Measurements from ENCODE around the gene EYA2.

EYA2 gene

GRCh38 chr20:47141941-47142773 is 247.5 kb downstream of the EYA2 start:
- TF ChIP-seq PKNOX1 (IDR thresholded peaks at IDR 0.05): no peak
- no peak for TF ChIP-seq TARDBP (IDR thresholded peaks at IDR 0.05)
- TF ChIP-seq SP1 (IDR thresholded peaks at IDR 0.05): no peak
- TF ChIP-seq SUZ12 (IDR thresholded peaks at IDR 0.05): no peak
- no peak for TF ChIP-seq HDGF (IDR thresholded peaks at IDR 0.05; ENCODE audit: borderline replicate concordance)
- CTCF ChIA-PET: interaction anchor here (0.6 kb wide), 1 partner anchor 32 kb away, joined by 4 read pairs; no protein-coding TSS in a partner anchor
- DNase-seq (ENCODE audit: extremely low spot score): no peak
- POLR2A ChIA-PET: no interaction called here

- DNase-seq (ENCODE audit: extremely low spot score): no peak
- POLR2A ChIA-PET: no interaction called here
- no peak for TF ChIP-seq ELF4 (IDR thresholded peaks at IDR 0.05)
- no peak for TF ChIP-seq FOXM1 (IDR thresholded peaks at IDR 0.05; ENCODE audit: borderline replicate concordance)
- TF ChIP-seq SP1 (IDR thresholded peaks at IDR 0.05): no peak
- no peak for TF ChIP-seq PKNOX1 (IDR thresholded peaks at IDR 0.05)
- TF ChIP-seq TARDBP (IDR thresholded peaks at IDR 0.05): no peak
- TF ChIP-seq FOXA1 (IDR thresholded peaks at IDR 0.05): no peak
- no peak for TF ChIP-seq SUZ12 (IDR thresholded peaks at IDR 0.05)
- no peak for TF ChIP-seq FOXK2 (IDR thresholded peaks at IDR 0.05)
- TF ChIP-seq LEF1 (IDR thresholded peaks at IDR 0.05; ENCODE audit: borderline replicate concordance): no peak
- TF ChIP-seq HDGF (IDR thresholded peaks at IDR 0.05; ENCODE audit: borderline replicate concordance): no peak
- CTCF ChIA-PET: no interaction called here
These were observed 248.1 kb downstream of the EYA2 start for GRCh38 chr20:47142774-47143170.

- DNase-seq (ENCODE audit: extremely low spot score): no peak
- POLR2A ChIA-PET: no interaction called here
- CTCF ChIA-PET: no interaction called here
- TF ChIP-seq SP1 (IDR thresholded peaks at IDR 0.05) (no peak), HDGF (IDR thresholded peaks at IDR 0.05; ENCODE audit: borderline replicate concordance) (no peak), PKNOX1 (IDR thresholded peaks at IDR 0.05) (no peak), BHLHE40 (IDR thresholded peaks at IDR 0.05; ENCODE audit: borderline replicate concordance) (no peak), FOXM1 (IDR thresholded peaks at IDR 0.05; ENCODE audit: borderline replicate concordance) (no peak)
These were observed 249.0 kb downstream of the EYA2 start for GRCh38 chr20:47143657-47144056.

GRCh38 chr20:47144463-47144862 is 249.8 kb downstream of the EYA2 start:
- no peak for DNase-seq (ENCODE audit: extremely low spot score)
- ChIA-PET CTCF (no interaction called here), POLR2A (no interaction called here)
- TF ChIP-seq ARNT (IDR thresholded peaks at IDR 0.05) (no peak), L3MBTL2 (conservative IDR thresholded peaks at IDR 0.05) (no peak), BHLHE40 (IDR thresholded peaks at IDR 0.05; ENCODE audit: borderline replicate concordance) (no peak), NFRKB (IDR thresholded peaks at IDR 0.05) (no peak), SP1 (IDR thresholded peaks at IDR 0.05) (no peak), FOXM1 (IDR thresholded peaks at IDR 0.05; ENCODE audit: borderline replicate concordance) (no peak), FOXA1 (IDR thresholded peaks at IDR 0.05) (no peak), HDGF (IDR thresholded peaks at IDR 0.05; ENCODE audit: borderline replicate concordance) (no peak), FOXK2 (IDR thresholded peaks at IDR 0.05) (no peak), TARDBP (IDR thresholded peaks at IDR 0.05) (no peak), ZNF384 (IDR thresholded peaks at IDR 0.05) (no peak), LEF1 (IDR thresholded peaks at IDR 0.05; ENCODE audit: borderline replicate concordance) (no peak), ELF4 (IDR thresholded peaks at IDR 0.05) (no peak), PKNOX1 (IDR thresholded peaks at IDR 0.05) (no peak), CTBP1 (IDR thresholded peaks at IDR 0.05; ENCODE audit: borderline replicate concordance) (no peak), SUZ12 (IDR thresholded peaks at IDR 0.05) (no peak)

- ChIA-PET POLR2A (no interaction called here), CTCF (no interaction called here)
- no peak for DNase-seq (ENCODE audit: extremely low spot score)
- TF ChIP-seq PKNOX1 (IDR thresholded peaks at IDR 0.05): no peak
- TF ChIP-seq L3MBTL2 (conservative IDR thresholded peaks at IDR 0.05): no peak
- no peak for TF ChIP-seq HDGF (IDR thresholded peaks at IDR 0.05; ENCODE audit: borderline replicate concordance)
- no peak for TF ChIP-seq FOXA1 (IDR thresholded peaks at IDR 0.05)
- TF ChIP-seq TARDBP (IDR thresholded peaks at IDR 0.05): no peak
- TF ChIP-seq ZNF384 (IDR thresholded peaks at IDR 0.05): no peak
- TF ChIP-seq ELF4 (IDR thresholded peaks at IDR 0.05): no peak
- TF ChIP-seq ARNT (IDR thresholded peaks at IDR 0.05): no peak
- TF ChIP-seq LEF1 (IDR thresholded peaks at IDR 0.05; ENCODE audit: borderline replicate concordance): no peak
- TF ChIP-seq SUZ12 (IDR thresholded peaks at IDR 0.05): no peak
- no peak for TF ChIP-seq SP1 (IDR thresholded peaks at IDR 0.05)
- no peak for TF ChIP-seq FOXK2 (IDR thresholded peaks at IDR 0.05)
- TF ChIP-seq NFRKB (IDR thresholded peaks at IDR 0.05): no peak
- TF ChIP-seq CTBP1 (IDR thresholded peaks at IDR 0.05; ENCODE audit: borderline replicate concordance): no peak
- no peak for TF ChIP-seq BHLHE40 (IDR thresholded peaks at IDR 0.05; ENCODE audit: borderline replicate concordance)
- TF ChIP-seq FOXM1 (IDR thresholded peaks at IDR 0.05; ENCODE audit: borderline replicate concordance): no peak
These were observed 252.0 kb downstream of the EYA2 start for GRCh38 chr20:47146686-47147085.

Data from HEK293T (cell line).